Bronchial epithelial cell (primary cell): ENCODE results near the gene PRKAB1. TPM values are rescaled to one million over a fixed set of nuclear protein-coding genes. Genes with fewer than 3 reads are reported as not detected.

ENCODE experiments used
- DNase-seq: peaks from one replicate; pipeline ENCODE4 v3.0.0-alpha.2; 2010; ENCODE audit warnings: low read depth
- FAIRE-seq: peaks from 2 replicates; lab custom pipeline; 2011; peaks lifted over from hg19 to GRCh38; lab: Jason Lieb, UNC
- H3K27me3 ChIP-seq: 2 replicates; pipeline ENCODE4 v1.5.1; 2011; ENCODE audit warnings: low read length; ENCODE audit not compliant: control insufficient read depth, insufficient read depth
- H3K36me3 ChIP-seq: 2 replicates; pipeline ENCODE4 v1.5.1; 2011; ENCODE audit warnings: low read length; ENCODE audit not compliant: control insufficient read depth, insufficient read depth
- H3K4me3 ChIP-seq: 2 replicates; pipeline ENCODE4 v1.5.1; 2011; ENCODE audit warnings: mild to moderate bottlenecking, low read depth, low read length, control low read depth
- total RNA-seq: library from RNA; depleted of rRNA; stranded (reverse); fragments of >200 nt; gene quantifications from 2 replicates; pipeline ENCODE4 v1.2.1, GENCODE V29; 2014
- TF ChIP-seq, protein P1 (sequence below): IDR thresholded peaks from 2 replicates; pipeline ENCODE4 v1.5.1; 2011; ENCODE audit warnings: mild to moderate bottlenecking, moderate library complexity, low read length, control low read depth, inconsistent platforms; ENCODE audit not compliant: insufficient read depth, severe bottlenecking

Gene PRKAB1
- total RNA-seq, 1 donor from 2014 or later, result 19.5 TPM

DNA sequence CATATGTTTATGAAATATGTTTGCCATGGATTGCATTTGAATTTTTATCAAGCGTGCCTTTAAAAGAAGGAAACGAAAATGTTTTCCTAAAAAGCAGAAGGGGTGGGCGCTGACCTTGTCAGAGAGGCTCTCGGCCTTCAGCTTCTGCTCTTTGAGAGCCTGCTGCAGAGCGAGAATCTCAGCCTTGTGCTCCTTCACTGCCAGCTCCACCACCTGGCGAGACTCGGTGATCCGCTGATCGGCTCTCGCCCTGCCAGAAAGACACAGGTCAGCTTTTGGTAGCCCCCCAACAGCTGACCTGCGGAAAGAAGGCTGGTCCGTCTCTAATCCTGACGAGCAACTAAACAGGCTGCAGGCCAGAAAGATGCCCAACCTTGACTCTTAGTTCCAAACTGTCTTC, 62.4 kb downstream of the PRKAB1 start:
- TF ChIP-seq, protein P1, sequence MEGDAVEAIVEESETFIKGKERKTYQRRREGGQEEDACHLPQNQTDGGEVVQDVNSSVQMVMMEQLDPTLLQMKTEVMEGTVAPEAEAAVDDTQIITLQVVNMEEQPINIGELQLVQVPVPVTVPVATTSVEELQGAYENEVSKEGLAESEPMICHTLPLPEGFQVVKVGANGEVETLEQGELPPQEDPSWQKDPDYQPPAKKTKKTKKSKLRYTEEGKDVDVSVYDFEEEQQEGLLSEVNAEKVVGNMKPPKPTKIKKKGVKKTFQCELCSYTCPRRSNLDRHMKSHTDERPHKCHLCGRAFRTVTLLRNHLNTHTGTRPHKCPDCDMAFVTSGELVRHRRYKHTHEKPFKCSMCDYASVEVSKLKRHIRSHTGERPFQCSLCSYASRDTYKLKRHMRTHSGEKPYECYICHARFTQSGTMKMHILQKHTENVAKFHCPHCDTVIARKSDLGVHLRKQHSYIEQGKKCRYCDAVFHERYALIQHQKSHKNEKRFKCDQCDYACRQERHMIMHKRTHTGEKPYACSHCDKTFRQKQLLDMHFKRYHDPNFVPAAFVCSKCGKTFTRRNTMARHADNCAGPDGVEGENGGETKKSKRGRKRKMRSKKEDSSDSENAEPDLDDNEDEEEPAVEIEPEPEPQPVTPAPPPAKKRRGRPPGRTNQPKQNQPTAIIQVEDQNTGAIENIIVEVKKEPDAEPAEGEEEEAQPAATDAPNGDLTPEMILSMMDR, result no peak
- Histone ChIP-seq H3K36me3 (no peaks in the 10 kb centered on the region), H3K4me3 (no peak overlapping the region), H3K27me3 (no peaks in the 10 kb centered on the region)
- DNase-seq (no peak), FAIRE-seq (no peak)

Other genes starting within 250 kb of the PRKAB1 start
- gene TMEM233, start 74.4 kb upstream of the PRKAB1 start, total RNA-seq, result not detected in 2 replicates
- gene CIT, start 209.2 kb downstream of the PRKAB1 start, total RNA-seq, result 0.79 and 0.90 TPM in 2 replicates